GM21423 (cell line): ENCODE results near the gene KRT37.
"Not testable (repeated sequence)": the region's sequence is repeated elsewhere in the genome, so short reads cannot be mapped to it uniquely, and the experiment has no call there.

Experiments used
- ATAC-seq: cut with Tn5 transposase; IDR thresholded peaks from one replicate; pipeline ENCODE4 v1.9.1; 2021; ENCODE audit warnings: mild to moderate bottlenecking, moderate library complexity; ENCODE audit not compliant: unreplicated experiment

KRT37 gene

DNA sequence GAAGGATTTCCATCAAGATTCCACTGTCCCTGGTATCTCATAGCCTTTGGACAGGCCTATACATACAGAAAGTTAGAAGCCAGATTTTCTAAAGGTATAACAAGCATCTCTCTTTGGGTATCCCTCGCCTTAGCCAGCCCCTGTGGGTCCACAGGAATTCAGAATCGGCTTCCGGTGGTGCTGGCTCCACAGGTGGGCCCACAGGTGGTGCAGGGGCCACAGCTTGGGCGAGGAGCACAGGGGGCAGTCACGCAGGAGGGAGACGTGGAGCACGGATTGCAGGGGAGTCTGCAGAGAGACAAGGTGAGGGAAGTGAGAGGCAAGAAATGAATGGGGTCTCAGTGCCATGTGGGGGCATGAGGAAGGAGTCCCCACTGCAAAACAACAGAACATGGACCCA lies 12.9 kb upstream of the KRT37 start:
- ATAC-seq, result no peak

DNA sequence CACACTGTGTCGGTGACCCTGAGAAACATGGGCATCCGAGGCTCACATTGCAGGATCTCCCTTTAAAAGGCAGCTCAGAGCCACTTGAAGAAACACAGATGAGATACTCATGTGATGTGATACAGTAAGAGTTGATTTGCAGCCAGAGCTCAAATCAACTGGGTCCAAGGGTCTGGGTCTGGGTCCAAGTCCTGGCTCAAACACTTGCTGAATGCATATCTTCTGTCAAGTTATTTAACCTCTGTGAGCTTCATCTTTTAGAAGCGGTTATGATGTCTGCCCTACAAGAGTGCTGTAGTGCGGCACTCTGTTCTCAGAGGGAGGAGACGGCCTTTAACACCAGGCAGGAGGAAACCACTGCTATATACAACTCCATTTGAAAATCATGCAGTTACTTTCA lies 10.0 kb upstream of the KRT37 start:
- no peak for ATAC-seq

DNA sequence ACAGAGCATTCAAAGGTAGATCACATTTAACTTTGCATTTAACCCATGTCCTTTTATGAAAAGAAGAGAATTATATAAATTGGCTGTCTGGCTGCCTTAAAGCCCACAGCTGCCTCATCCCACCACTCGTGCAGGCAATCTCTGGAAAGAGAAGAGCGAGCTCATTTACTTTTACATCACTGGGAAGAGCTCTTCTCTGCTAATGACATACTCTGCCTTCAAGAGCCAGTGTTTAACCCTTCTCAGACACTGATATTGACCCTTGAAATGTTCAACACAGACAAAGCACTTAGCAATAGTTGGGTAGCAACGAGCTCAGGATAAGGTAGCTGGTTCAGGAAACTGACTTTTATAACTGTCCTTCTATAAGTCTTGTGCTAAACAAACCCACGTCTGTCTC lies 9.6 kb upstream of the KRT37 start:
- ATAC-seq, result no peak

DNA sequence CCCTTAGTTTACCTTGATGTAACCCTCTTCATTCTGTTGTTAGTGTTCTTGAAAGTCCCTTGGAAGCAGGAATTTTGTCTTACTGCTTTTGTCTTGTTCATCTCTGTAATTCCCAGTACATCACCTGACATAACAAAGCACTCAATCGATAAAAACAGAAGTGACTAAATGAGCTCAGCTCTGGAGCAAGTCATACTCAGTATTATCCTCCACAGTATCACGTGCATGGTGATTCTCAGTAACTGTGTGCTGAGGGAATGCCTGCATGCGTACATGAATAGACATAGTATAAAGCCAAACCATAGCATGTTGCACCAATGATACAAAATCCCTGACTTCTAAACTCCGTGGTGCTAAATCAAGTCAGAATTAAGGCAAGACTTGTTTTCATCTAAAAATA lies 9.2 kb upstream of the KRT37 start:
- ATAC-seq, result no peak

DNA sequence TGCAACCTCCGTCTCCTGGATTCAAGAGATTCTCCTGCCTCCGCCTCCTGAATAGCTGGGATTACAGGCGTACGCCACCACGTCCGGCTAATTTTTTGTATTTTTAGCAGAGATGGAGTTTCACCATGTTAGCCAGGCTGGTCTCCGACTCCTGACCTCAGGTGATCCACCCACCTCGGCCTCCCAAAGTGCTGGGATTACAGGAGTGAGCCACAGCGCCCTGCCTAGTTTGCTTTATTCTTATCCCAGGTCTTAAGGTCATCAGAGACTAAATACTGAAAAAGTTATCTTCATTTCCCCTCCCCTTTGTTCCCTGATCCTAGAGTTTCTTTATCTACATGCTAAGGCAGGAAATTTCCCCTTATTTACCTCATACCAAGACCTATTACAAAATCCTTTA lies 6.0 kb upstream of the KRT37 start:
- ATAC-seq, result not testable (repeated sequence)

DNA sequence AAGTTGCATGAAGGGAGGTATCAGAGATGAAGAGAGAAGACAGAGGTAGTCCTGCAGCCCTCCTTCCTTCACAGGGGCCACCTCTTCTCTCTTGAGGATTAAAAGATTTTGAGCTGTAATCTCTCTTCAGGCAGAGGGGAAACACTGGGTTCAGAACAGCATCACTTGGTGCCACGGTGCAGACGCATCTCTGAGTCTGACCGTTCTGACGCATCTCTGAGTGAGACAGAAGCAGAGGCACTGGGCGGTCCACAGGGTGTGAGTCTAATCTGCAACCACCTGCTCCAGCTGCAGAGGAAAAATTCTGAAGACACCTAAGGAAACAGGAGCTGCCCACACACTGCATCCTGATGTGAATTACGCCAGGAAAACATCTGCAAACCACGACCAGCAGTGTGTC lies 5.3 kb upstream of the KRT37 start:
- no peak for ATAC-seq

DNA sequence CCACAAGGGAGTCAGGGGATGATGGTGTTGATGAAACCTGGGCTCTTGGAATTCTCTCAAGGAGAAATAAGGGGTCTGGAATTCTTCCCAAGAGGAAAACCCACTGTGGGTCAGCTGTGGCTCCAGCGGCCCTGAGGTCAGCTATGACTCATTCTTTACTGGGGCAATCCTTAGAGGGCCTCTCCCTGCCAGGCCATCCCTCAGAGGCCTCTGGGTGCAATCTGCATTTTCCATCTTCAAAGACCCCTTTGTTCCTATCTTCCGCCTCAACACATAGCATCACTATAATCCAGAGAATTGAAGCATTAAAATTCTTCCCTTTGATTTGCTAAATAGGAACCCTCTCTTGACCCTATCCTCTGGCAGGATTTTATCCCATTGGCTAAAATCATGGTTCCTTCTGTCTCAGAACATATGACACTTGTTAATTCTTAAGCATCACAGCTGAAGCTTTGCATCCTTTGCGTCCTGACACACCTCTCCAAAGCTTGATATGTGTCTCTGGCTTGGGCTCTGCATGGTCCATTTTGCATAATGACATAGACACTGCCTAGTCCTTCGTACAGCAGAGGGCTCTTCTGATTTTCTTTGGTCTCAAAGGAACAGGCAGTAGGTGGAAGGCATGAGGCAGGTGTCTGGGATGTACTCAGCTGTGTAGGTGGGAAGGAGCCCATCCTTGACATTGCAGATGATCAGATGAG lies 4.4 kb upstream of the KRT37 start:
- no peak for ATAC-seq

DNA sequence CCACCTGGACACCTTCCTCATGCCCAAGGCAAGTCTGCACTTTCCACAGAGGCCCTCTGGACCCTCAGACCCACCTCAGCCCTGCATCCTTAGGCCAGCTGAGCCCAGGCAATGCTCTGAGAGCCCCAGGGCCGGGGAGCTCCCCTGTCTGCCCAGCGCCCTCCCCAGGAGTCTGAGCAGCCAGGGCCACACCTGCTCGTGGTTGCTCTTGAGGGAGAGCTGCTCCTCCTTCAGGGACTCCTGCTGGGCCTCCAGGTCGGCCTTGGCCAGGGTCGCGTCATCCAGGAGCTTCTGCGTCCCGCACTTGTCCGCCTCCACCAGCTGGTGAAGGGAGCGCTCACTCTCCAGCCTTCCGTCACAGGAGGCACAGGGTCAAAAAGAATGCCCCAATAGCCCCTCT lies 1.8 kb downstream of the KRT37 start:
- ATAC-seq, result not testable (repeated sequence)

DNA sequence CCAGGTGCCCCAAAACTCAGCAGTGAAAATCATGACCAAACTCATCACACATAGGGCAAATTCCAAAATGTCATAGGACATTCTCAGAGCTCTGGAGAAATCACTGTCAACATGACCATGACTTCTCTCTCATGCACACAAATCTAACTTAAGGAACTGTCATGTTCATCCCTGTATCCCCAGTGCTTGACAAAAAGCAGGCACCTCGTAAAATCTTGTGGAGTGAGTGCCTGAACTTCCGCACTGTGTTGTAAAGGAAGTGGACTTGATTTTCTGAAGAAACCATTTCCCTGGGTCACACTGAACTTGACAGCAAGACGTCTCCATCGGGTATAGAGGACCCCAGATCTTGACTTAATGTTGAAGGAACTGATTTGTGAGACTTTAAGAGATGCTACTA lies 2.8 kb downstream of the KRT37 start:
- ATAC-seq, result no peak

DNA sequence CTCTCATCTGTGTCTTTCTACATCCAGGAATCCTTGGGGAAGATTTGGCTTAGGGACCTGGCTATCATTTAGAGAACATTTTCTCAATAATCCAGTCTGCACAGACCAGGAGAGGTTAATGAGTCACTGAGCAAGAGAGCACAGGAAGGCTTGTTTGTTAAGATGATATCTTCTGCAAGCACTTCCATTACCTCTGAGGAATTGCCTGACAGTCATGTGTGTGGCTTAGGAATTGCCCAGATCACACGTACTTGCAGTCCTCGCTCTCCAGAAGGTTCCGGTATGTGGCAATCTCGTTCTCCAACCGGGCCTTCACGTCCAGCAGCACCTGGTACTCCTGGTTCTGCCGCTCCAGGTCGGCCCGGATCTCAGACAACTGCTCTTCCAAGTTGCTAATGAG lies 3.3 kb downstream of the KRT37 start:
- no peak for ATAC-seq

DNA sequence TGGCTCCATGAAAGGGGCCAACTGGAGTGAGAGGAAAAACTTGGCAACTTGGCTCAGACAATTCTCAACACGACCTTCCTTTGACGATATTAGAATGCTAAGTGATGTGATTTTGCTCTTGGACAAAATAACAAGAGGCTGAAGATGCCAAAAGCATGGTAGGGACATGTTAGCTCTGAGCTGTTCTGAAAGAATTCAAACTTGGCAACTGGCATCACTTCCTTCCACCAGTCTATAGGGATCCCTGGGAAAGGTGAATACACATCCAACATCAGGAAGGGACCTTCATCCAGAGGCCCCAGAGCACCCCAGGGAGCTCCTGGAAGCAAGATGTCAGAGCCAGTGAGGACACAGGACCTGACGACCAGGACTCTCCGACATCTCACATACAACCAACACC lies 4.3 kb downstream of the KRT37 start:
- ATAC-seq, result no peak

DNA sequence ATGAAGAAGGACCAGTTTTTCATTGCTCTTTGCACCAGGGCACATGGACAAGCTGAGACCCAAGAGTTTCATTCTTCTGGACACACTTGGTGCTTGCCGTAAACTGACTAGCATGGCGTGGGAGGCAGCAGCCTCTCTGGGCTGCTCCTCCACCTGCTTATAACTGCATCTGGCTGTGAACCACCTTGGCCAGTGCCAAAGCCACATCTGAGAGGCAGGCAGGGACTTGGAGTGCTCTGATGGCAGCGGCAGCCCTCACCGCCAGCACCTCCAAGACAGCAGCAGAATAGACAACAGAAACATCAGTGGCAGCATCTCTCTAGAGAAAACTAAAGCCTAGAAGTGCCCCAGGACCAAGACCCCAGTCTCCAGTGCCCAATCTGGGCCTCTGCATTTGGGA lies 4.7 kb downstream of the KRT37 start:
- ATAC-seq, result no peak

DNA sequence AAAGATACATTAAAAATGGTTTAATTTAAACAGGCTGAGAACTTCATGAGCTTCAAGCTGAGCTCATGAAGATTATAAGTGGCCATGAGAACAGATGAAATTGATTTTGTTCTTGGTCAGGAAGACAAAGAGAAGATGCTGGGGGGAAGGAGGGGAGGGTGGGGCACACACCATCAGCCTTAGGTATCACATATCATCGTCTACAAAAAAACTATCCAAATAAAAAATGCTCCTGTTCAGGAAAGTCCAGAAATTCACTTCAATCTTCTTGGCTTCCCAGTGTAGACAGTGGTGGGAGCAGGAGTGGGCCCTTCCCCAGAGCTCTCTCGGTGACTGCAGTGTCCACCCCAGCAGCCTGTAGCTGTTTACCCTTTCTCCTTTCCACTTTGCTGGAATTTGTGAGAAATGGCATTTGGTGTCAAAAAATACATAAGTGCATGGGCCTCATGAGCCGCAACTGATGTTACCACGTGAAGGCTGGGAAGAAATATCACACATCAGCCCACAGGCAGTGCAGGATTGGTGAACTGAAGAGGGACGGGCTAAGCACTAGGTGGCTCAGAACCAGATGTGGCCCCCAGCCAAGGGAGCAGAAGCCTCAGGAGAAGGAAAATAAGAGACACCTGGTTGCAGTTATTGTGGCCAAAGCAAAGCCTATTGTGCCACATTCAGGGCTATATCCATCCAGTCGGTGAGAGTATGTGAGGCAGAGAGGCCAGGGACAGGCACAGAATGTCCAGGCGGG lies 6.1 kb downstream of the KRT37 start:
- no peak for ATAC-seq

DNA sequence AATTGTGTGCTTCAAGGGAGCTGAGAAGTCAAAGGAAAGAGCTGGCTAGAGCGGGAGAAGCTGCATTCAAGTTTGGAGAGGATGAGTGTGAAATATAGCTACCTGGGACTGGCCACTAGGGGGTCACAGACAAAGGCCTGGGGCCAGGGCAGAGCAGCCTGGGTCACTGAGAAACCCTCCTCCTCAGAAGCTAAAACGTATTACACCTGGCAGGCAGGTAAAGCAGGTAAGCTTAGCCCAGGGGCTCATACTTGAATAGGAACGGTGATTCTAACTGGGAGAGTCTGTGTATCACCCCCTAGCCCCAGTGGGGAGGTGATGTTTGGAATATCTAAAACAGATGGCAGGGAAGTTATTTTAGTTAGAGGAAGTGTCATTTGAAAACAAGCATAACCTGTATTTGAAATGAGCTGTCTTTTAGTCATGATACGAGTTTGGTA lies 6.8 kb downstream of the KRT37 start:
- ATAC-seq, result no peak

DNA sequence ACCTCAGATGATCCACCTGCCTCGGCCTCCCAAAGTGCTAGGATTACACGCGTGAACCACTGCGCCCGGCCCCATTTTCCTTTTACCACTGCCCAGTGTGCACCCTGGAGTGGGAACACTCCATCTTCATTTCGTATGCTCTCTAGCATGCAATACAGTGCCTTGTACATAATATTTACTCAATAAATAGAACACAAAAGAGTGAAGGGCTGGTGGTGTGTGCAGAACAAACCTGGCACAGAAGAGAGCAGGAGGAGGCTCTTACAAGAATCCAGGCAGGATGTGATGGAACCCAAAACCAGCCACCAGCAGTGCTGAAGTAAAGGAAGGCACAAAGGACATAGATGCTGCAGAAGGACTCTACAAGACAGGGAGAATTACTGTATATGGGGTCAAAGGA lies 7.3 kb downstream of the KRT37 start:
- no peak for ATAC-seq

DNA sequence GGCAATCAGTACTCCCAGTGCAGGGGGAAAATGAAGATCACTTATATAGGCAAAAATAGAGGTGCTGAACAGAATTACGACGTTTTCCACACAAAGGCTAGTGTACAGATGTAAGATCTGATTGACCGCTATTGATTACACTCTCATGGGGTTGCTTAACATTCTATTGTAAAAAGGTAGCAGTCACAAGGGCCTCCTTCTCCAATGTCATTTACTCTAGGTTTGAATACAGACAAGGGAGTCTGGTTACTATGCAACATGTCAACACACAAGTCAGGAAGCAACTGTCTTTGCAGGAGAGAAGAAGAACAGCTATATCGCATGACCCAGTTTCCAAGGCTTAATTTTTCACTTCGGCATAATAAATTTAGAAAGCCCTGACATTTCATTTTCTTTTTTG lies 7.9 kb downstream of the KRT37 start:
- no peak for ATAC-seq

DNA sequence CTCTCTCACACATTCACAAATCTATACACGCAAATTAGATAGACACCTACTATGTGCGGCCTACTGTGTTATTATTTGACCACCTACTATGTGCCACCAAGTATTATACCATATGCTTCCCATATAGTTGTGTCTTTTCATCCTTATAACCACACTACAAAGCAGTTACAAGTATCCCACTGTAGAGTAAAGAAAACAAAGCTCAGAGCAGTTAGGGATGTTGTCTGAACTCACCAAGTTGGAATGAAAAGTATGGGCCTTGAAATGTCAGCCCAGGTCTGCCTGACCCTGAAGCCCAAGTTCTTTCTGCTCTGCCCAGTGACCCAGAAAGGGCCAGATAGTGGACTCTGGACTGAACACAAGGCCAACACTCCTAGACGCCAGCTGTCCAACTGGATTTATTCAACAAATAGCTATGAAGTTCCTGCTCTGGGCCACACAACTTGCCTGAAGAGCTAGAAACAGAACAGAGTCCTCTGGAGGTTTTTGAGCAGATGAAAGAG lies 8.5 kb downstream of the KRT37 start:
- ATAC-seq, result no peak

DNA sequence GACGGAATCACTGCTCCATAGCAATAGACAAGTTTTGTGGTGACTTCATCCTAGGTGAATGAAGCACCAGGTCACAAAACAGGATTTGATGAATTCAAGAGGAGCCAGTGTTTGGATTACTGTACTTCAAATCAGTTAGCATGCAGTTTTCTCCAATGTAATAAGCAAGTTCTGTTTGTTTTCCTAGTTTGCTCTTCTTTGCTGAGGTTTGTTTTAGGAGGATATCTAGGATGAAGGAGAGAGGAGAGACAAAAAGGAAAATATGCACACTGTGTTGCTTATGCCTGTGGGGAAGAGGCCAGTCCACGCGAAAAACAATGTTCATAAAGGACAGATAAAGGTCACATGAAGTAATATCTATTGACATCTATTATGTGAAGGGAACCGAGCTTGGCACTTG lies 9.0 kb downstream of the KRT37 start:
- no peak for ATAC-seq

DNA sequence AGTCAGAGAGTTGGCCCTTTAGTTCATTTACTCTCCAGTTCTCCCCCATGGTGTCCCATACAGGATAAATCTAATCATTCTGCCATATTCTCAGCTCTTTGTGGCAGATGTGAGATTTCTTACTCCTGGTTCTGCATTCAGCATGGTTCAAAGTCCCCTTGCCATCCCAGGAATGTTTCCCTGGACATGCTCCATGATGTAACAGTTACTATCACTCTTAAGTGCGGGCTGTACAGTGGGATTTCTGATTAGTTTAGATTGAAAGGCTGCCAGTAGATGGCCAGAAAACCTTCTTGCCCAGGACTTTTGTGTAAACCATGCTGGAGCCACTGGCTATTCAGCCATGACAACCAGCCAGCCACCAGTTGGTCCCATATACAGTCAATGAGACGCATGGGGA lies 10.4 kb downstream of the KRT37 start:
- no peak for ATAC-seq

DNA sequence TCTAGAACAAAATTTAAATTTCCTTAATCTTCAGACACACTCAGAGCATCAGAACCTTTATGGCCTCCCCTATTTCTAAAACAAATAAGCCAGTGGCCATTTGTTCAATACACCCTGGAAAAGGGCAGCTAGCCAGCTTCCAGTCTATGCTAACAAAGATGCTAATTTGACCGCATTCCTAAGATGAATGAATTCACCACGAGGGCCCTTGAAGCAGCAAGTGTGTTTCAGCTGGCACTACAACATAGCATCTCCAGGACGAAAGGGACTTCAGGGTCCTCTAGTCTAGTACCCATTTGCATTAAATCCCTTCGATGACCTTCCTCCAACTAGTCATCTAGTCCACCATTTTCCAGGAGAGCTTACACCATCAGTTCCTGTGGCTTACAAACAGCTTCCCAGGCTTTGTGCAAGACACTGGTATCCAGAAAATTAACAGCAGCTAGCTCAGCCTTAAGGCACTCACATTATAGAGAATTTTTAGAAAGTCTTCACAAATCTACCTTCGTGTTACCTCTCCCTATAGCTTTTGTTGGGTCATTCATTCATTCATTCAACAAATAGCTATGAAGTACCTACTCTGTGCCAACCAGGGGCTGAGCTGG lies 10.9 kb downstream of the KRT37 start:
- ATAC-seq, result no peak

DNA sequence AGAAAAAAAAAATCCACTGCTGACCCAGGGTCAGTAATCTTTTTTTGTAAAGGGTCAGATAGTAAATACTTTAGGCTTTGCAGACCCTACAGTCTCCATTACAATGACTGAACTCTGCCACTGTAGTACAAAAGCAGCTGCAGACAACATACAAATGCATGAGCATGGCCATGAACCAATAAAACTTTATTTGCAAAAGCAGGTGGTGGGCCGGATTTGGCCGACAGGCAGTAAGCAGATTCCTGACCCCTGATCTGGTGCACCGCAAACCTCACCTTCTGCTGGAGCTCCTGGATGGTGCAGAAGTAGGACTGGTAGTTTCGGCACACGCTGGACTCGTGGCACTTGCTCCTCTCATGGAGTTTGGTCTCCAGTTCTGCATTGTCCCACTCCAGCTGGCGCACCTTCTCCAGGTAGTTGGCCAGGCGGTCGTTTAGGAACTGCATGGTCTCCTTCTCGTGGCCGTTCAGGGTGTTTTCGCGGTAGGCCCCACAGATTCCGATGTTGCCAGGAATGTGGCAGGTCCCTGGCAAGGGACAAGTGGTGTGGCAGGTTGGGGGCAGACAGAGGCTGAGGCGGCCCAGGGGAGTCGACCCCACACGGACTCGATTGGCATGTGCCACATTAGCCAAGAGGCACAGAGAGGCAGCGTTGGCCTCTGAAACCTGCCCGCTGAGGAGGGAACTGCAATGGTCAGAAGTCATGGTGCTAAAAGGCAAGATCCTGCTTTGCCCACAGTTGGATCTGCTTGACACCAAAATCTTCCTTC lies 13.1 kb downstream of the KRT37 start:
- ATAC-seq, result no peak
